Smooth muscle cell of the umbilical artery (primary cell): ENCODE data around the gene PJVK. TPM values are rescaled to one million over a fixed set of nuclear protein-coding genes. Genes with fewer than 3 reads are reported as not detected.

Experiments used
- total RNA-seq: library from RNA; depleted of rRNA; stranded (reverse); fragments of >200 nt; gene quantifications from 2 replicates; pipeline ENCODE4 v1.2.3, GENCODE V29; 2014

The PJVK gene, protein sequence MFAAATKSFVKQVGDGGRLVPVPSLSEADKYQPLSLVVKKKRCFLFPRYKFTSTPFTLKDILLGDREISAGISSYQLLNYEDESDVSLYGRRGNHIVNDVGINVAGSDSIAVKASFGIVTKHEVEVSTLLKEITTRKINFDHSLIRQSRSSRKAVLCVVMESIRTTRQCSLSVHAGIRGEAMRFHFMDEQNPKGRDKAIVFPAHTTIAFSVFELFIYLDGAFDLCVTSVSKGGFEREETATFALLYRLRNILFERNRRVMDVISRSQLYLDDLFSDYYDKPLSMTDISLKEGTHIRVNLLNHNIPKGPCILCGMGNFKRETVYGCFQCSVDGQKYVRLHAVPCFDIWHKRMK
- 1.8 and 2.1 TPM in 2 replicates for total RNA-seq

DNA sequence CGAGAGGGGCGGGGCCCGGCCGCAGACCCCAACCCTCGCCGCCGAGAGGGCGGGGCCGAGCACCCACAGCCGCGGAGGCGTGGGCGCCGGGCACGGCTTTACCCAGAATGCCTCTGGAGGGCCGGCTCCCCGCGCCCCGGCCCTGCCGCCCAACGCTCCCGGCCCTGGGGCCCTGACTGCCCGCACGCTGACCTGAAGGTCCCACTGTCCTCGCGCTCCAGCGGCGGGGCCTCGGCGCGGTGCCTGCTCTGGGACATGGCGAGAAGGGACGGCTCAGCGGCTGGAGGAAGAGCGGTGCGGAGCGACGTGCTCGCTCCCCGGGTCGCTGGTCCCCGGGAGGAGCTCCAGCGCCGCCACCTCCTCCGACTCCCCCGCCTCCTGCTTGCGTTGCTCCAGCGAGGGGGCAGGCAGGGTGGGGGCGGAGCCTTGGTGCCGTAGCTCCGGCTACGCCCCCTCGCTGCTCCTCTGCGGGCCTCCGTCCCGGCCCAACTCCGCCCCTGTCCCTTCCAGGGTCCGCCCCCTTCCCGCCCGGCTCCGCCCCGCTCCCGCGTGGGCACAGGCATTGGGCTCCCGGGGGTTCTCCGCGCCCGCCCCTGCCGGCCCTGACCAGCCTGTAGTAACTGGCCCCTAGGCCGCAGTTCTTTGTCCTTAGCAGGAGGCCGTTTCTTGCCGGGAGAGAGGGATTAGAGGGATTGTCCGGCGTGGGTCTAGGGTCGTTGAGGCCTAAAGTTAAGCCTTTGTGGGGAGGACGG is at the start of gene PJVK, which contains the start of gene PRKRA:
TSS of gene PJVK (plus strand) at position 605 of the 752 bp plus-strand sequence. CDS start 2,032 bp downstream, outside the sequence.
TSS of gene PRKRA (minus strand) at position 402 of the 752 bp plus-strand sequence. CDS start at position 257, 145 bp downstream.

DNA sequence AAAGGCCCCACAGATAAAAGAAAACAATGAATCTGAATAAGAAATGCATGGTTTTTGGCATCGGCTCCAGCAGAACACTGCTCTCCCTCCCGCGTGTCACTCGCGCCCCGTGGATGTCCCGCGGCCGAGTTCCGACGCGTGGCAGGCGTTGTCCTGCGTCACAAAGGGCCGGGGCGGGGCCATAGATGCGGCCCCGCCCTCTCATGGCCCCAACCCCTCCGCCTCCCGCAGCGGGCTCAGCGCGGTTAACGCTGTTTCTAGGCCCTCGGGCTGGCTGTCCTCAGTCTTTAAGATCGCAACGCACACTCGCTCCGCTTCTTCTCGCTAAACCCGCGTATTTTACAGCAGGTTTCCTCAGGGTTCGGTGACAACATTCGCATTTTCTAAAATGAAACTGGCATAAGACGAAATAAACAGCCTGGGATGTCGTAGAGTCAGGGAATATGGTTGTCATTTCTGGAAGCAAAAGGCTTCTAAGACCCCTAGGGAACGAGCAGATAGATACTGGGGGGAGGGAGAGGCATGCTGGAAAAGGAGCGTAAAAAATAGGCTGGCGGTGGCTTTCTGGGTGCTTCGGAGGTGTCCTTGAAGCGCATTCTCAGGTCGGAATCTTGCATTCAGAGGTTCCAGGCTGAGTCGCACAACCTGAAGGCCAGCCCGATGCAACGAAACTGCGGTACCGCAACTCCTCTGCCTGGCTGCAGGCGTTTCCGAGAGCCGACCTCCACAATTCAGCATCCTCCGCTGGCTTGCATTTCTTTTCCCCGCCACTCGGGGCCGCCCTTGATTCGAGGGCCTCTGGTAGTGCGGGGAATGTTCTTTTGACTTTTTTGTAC is 27.5 kb downstream of the PJVK start, which contains the start of gene FKBP7:
TSS of gene FKBP7 (minus strand) at position 162 of the 836 bp plus-strand sequence. CDS start at position 61, 101 bp downstream.

DNA sequence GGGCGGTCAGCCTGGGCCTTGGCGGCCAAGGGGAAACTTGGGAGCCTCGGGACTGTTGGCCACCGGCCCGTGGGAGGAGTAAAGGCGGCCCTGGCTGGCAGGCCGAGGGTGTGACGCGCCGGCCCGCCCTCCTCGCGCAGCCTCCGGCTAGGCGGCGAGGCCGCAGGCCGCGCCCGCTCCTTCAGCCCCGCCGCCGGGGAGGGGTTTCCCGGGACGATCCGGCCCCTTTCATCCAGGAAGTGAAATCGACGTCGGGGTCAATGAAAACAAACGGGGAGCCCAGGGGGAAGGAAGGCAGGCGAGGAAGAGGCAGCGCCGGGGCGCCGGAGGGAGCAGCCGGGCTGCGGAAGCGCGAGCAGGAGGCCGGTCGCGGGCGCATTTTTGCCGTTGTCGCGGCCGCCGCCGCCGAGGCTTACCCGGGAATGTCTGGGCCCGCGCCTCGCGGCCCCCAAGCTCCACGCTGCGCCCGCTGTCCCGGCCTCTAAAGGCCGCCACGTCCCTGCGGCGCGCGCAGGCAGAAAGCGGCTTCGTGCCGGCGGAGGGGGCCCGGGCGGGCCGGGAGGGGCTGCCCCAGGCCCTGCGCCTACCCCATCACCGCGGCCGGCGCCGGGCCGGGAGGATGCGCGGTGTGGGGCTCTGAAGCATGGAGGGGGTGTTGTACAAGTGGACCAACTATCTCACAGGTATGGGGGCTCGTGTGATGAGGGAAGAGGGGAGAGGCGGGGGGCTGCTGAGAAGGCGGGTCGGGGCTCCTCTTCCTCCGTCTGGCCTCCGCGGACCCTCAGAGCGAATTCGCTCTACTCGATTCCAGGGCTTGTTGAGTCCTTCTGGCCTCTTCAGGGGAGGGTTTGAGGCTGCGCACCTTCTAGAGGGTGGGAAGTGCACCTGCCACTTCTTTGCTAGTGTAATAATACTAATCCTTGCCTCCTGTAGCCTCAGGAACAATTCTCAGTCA is 29.3 kb downstream of the PJVK start, which contains the start of gene PLEKHA3:
TSS of gene PLEKHA3 (plus strand) at position 231 of the 955 bp plus-strand sequence. CDS start at position 644, 413 bp downstream.

Other genes with a start within 250 kb of the PJVK start
- 44.8 and 57.2 TPM in 2 replicates for gene PRKRA, start 203 bp upstream of the PJVK start, total RNA-seq
- 76.0 and 116 TPM in 2 replicates for gene FKBP7, start 27.2 kb downstream of the PJVK start, total RNA-seq
- 9.2 and 36.1 TPM in 2 replicates for gene PLEKHA3, start 29.1 kb downstream of the PJVK start, total RNA-seq